Osteoblast (primary cell): Measurements from ENCODE around the gene REEP5. TPM values are rescaled to one million over a fixed set of nuclear protein-coding genes. Genes with fewer than 3 reads are reported as not detected.
A peak's percentile ranks its signal among the peaks of the same experiment; 100 is the strongest.
"Not testable (repeated sequence)": the region's sequence is repeated elsewhere in the genome, so short reads cannot be mapped to it uniquely, and the experiment has no call there.

Experiments used
- DNase-seq: peaks from one replicate; pipeline ENCODE4 v3.0.0; 2011; ENCODE audit warnings: low spot score, mixed read lengths; ENCODE audit not compliant: insufficient read length; ENCODE audit errors: missing footprints
- H2AFZ ChIP-seq: 2 replicates; pipeline ENCODE4 v1.6.0; 2011; ENCODE audit warnings: mild to moderate bottlenecking, low read length
- H3K27ac ChIP-seq: 2 replicates; pipeline ENCODE4 v1.5.1; 2011; ENCODE audit warnings: mild to moderate bottlenecking, low read depth, low read length, moderate library complexity
- H3K27me3 ChIP-seq: 2 replicates; pipeline ENCODE4 v1.6.0; 2012; ENCODE audit warnings: mild to moderate bottlenecking, control low read depth, inconsistent platforms, low read length, moderate library complexity; ENCODE audit not compliant: insufficient read depth
- H3K36me3 ChIP-seq: 2 replicates; pipeline ENCODE4 v1.5.1; 2011; ENCODE audit warnings: mild to moderate bottlenecking, low read length, control low read depth, moderate library complexity; ENCODE audit not compliant: insufficient read depth
- H3K4me1 ChIP-seq: 2 replicates; pipeline ENCODE4 v1.5.1; 2011; ENCODE audit warnings: mild to moderate bottlenecking, low read length, control low read depth, moderate library complexity; ENCODE audit not compliant: insufficient read depth
- H3K4me2 ChIP-seq: 2 replicates; pipeline ENCODE4 v1.6.0; 2011; ENCODE audit warnings: mild to moderate bottlenecking, low read length; ENCODE audit not compliant: insufficient read depth
- H3K4me3 ChIP-seq: fragments of 200-600 bp; sonication (generic); 3 replicates; pipeline ENCODE4 v1.5.1; 2012; ENCODE audit warnings: mild to moderate bottlenecking, low read length, inconsistent platforms; ENCODE audit not compliant: insufficient read depth
- H3K79me2 ChIP-seq: 2 replicates; pipeline ENCODE4 v1.6.0; 2012; ENCODE audit warnings: mild to moderate bottlenecking, low read length, control low read depth, inconsistent platforms; ENCODE audit not compliant: insufficient read depth
- H3K9me3 ChIP-seq: 2 replicates; pipeline ENCODE4 v1.5.1; 2011; ENCODE audit warnings: low read depth, low read length, control low read depth
- H4K20me1 ChIP-seq: 2 replicates; pipeline ENCODE4 v1.6.0; 2012; ENCODE audit warnings: mild to moderate bottlenecking, low read length, control low read depth; ENCODE audit not compliant: insufficient read depth
- total RNA-seq: library from RNA; depleted of rRNA; stranded (reverse); fragments of >200 nt; gene quantifications from 2 replicates; pipeline ENCODE4 v1.2.3, GENCODE V29; 2012
- TF ChIP-seq, protein P1 (sequence below): IDR thresholded peaks from 2 replicates; pipeline ENCODE4 v1.5.1; 2011; ENCODE audit warnings: mild to moderate bottlenecking, low read depth, low read length, moderate library complexity; ENCODE audit errors: extremely low read depth

The REEP5 gene
- total RNA-seq, 1 donor = 37.3 TPM

DNA sequence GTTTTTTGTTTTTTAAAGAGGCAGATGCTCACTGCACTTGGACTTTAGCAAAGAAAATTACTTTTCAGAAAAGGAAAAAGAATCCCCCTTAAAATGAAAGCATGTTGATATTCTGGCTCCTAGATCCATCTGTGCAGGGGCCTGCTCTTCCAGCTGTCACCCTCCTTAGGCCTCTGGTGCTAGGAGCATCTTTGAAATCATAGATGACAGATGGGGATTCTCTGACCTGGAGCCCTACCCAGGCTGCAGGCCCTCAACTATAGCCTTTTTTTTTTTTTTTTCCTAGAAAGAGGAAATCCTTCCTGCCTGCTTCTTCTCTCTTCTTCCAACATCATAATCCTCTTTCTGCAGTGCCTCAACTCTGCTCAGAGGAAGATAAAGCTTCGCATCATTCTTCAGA, 38.3 kb upstream of the REEP5 start:
- peaks cover 2% of the 10 kb centered on the region for H4K20me1 ChIP-seq
- H3K36me3 ChIP-seq = no peaks in the 10 kb centered on the region
- H3K4me2 ChIP-seq = peak overlapping the region; percentile 41
- DNase-seq = no peak
- H3K9me3 ChIP-seq = no peaks in the 10 kb centered on the region
- H3K27ac ChIP-seq = no peak overlapping the region
- no peak overlapping the region for H2AFZ ChIP-seq
- TF ChIP-seq, protein P1, sequence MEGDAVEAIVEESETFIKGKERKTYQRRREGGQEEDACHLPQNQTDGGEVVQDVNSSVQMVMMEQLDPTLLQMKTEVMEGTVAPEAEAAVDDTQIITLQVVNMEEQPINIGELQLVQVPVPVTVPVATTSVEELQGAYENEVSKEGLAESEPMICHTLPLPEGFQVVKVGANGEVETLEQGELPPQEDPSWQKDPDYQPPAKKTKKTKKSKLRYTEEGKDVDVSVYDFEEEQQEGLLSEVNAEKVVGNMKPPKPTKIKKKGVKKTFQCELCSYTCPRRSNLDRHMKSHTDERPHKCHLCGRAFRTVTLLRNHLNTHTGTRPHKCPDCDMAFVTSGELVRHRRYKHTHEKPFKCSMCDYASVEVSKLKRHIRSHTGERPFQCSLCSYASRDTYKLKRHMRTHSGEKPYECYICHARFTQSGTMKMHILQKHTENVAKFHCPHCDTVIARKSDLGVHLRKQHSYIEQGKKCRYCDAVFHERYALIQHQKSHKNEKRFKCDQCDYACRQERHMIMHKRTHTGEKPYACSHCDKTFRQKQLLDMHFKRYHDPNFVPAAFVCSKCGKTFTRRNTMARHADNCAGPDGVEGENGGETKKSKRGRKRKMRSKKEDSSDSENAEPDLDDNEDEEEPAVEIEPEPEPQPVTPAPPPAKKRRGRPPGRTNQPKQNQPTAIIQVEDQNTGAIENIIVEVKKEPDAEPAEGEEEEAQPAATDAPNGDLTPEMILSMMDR = no peak
- H3K4me3 ChIP-seq = peak overlapping the region; percentile 10
- no peaks in the 10 kb centered on the region for H3K27me3 ChIP-seq
- no peaks in the 10 kb centered on the region for H3K79me2 ChIP-seq
- H3K4me1 ChIP-seq = peaks cover 51% of the 10 kb centered on the region

DNA sequence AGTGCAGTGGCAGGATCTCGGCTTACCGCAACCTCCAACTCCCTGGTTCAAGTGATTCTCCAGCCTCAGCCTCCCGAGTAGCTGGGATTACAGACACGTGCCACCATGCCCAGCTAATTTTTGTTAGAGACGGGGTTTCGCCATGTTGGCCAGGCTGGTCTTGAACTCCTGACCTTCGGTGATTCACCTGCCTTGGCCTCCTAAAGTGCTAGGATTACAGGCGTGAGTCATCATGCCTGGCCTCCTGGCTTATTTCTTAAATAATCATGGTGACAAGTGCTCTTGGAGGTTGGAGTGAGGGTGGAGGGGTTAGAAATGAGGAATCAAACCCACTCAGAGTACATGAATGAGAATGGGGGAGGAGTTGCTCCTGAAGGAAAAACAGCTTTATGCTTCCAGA, 37.8 kb upstream of the REEP5 start:
- not testable (repeated sequence) for H3K9me3 ChIP-seq, H3K79me2 ChIP-seq, H3K27me3 ChIP-seq, H3K4me3 ChIP-seq, H2AFZ ChIP-seq, H3K36me3 ChIP-seq, H4K20me1 ChIP-seq
- Histone ChIP-seq H3K27ac (peak overlapping the region; percentile 58), H3K4me2 (peak overlapping the region; percentile 41), H3K4me1 (peaks cover 51% of the 10 kb centered on the region)
- DNase-seq = peak; percentile 63

DNA sequence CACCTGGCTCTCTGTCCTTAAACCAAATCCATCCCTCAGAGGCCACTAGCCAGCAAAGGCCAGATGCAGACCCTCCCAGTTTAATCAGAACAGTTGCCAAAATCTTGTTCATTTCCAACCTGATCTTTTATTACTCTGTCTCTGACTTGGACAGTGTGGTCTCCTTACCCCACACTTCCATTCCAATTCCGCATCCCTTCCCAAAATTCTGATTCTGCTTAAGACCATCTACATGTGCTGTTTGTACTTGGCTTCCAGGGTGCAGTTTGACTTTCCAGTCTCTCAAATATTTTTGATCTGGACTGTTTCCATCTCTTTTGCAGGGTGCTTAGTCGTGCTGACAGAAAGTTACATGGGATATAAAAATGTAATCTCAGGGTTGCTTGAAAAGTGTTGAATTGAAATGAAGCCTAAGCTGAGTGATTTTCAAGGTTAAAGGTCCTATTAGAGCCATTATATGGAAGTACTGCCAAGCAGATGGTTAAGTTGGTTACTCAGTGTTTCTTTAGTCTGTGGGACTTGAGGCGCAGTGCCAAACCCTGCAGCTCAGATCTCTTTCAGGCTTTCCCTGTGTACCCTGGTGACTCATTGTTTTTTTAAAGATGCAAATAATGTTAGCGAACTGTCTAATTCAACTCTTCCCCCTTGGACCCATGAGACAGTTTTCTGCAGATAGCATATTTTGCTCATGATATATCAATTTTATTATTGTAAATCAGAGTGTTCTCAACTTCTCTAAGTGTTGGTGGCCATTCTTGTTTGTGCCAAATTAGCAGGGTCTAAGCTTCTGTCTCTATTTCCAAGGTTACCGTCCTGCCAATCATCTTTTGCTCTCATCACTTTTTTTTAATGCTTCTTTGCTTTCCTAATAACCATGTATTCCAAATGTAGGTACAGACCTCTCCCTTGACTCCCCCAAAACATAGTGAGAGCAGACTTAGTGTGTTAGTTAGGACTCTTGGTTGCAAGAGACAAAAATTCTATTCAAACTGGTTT, 36.4 kb upstream of the REEP5 start:
- TF ChIP-seq, protein P1 = no peak
- peak; percentile 97 for DNase-seq
- no peak overlapping the region for H2AFZ ChIP-seq
- H3K4me3 ChIP-seq = peak overlapping the region; percentile 29
- H3K4me2 ChIP-seq = peak overlapping the region; percentile 52
- H3K27me3 ChIP-seq = no peaks in the 10 kb centered on the region
- peak overlapping the region; percentile 58 for H3K27ac ChIP-seq
- H3K79me2 ChIP-seq = no peaks in the 10 kb centered on the region
- H4K20me1 ChIP-seq = peaks cover 2% of the 10 kb centered on the region
- peaks cover 43% of the 10 kb centered on the region for H3K4me1 ChIP-seq
- no peaks in the 10 kb centered on the region for H3K9me3 ChIP-seq
- H3K36me3 ChIP-seq = no peaks in the 10 kb centered on the region

DNA sequence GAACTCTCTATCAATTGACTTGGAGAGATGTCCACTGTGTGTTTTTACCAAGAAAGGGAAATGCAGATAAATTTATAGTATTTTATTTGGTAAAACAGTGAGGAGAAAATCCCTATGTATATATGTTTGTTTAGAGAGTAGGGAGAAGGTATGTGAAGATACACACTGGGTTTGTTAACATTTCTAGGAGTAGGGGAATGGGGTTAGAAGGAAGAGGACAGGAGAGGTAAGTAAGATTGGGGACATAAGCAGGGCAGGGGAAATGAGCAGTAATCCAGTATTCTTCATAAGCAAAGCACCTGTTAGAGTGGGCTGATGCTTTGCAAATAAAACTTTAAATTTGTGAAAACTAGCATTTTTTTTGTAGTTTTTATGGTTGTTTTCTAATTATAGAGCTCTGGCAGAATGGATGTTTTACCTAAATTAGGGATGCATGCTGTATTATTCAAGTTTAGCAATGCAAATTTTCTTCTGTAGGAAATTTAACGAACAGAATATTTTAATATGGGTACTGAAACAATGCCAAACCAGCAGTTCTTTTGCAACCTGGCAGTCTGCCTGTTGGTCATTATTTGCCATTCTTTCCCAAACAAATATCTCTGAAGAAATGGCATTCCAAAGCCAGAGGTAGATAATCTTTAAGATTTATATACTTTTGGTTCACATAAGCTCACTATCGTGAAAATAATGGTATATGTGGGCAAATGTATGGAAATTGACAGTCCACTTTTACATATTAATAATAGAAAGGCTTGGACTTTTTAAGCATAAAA, 35.2 kb upstream of the REEP5 start:
- H3K27me3 ChIP-seq = peaks cover 2% of the 10 kb centered on the region
- no peaks in the 10 kb centered on the region for H3K36me3 ChIP-seq
- no peak overlapping the region for H2AFZ ChIP-seq
- no peaks in the 10 kb centered on the region for H3K79me2 ChIP-seq
- H3K4me2 ChIP-seq = no peak overlapping the region
- H4K20me1 ChIP-seq = peaks cover 2% of the 10 kb centered on the region
- TF ChIP-seq, protein P1 = no peak
- H3K4me3 ChIP-seq = no peak overlapping the region
- H3K9me3 ChIP-seq = no peaks in the 10 kb centered on the region
- H3K4me1 ChIP-seq = peaks cover 38% of the 10 kb centered on the region
- H3K27ac ChIP-seq = no peak overlapping the region
- DNase-seq = no peak
